Panc1 (cell line): ENCODE results near the gene NME2. TPM values are rescaled to one million over a fixed set of nuclear protein-coding genes. Genes with fewer than 3 reads are reported as not detected.

Experiments
- ATAC-seq: fragments of 200-7000 bp; cut with Tn5 transposase; 2 replicates; pipeline ENCODE4 v1.9.1; 2020; ENCODE audit warnings: mild to moderate bottlenecking, moderate library complexity
- BruUV-seq: library from RNA; stranded (reverse); fragments of 400-500 nt; replicated peaks from 2 replicates; lab custom pipeline; 2021; lab: Mats Ljungman, UMichigan
- CTCF ChIA-PET: fragments of 300-600 bp; sonication (Branson Sonifier 250); formaldehyde crosslinking; loops from one replicate; lab custom pipeline; 2022; ENCODE audit warnings: antibody characterized with exemption; lab: Charles Lee
- POLR2A ChIA-PET: fragments of 300-600 bp; sonication (Branson Sonifier 250); formaldehyde crosslinking; loops from one replicate; lab custom pipeline; 2022; ENCODE audit warnings: antibody characterized with exemption; lab: Charles Lee
- DNase-seq: peaks from one replicate; pipeline ENCODE4 v3.0.0-alpha.2; 2010; ENCODE audit warnings: low read depth, low spot score
- H3K27ac ChIP-seq: 2 replicates; pipeline ENCODE4 v1.5.1; 2011; ENCODE audit warnings: mild to moderate bottlenecking, low read length, inconsistent platforms
- H3K27me3 ChIP-seq: fragments of 200-500 bp; sonication (Bioruptor generic); 2 replicates; pipeline ENCODE4 v1.6.0; 2014; ENCODE audit warnings: low read length, inconsistent platforms; ENCODE audit not compliant: control insufficient read depth, insufficient read depth
- H3K36me3 ChIP-seq: fragments of 200-500 bp; sonication (Bioruptor generic); 2 replicates; pipeline ENCODE4 v1.5.1; 2014; ENCODE audit warnings: inconsistent platforms, mild to moderate bottlenecking, low read length, moderate library complexity; ENCODE audit not compliant: control insufficient read depth, insufficient read depth
- H3K4me1 ChIP-seq: 2 replicates; pipeline ENCODE4 v1.5.1; 2011; ENCODE audit warnings: inconsistent platforms, mild to moderate bottlenecking, low read length, moderate library complexity; ENCODE audit not compliant: control insufficient read depth, insufficient read depth
- H3K4me3 ChIP-seq, 2 experiments: 2 replicates each; pipeline ENCODE4 v1.5.1; 2011 to 2012; ENCODE audit warnings: low read depth in 2 of 2, low read length in 2 of 2, mild to moderate bottlenecking in 2 of 2, inconsistent platforms in 1 of 2, moderate library complexity in 1 of 2
- H3K9me3 ChIP-seq: fragments of 200-500 bp; sonication (Bioruptor generic); 2 replicates; pipeline ENCODE4 v1.5.1; 2014; ENCODE audit warnings: low read depth, mild to moderate bottlenecking, inconsistent platforms, low read length, moderate library complexity; ENCODE audit not compliant: control insufficient read depth, insufficient read depth
- CTCF ChIP-seq: fragments of 450-650 bp; IDR thresholded peaks from 2 replicates; pipeline ENCODE4 v1.5.1; 2017; ENCODE audit warnings: mild to moderate bottlenecking
- POLR2AphosphoS5 ChIP-seq: IDR thresholded peaks from 2 replicates; pipeline ENCODE4 v1.6.1; 2012; ENCODE audit warnings: mild to moderate bottlenecking, low read depth, low read length, moderate library complexity
- REST ChIP-seq, 2 experiments: IDR thresholded peaks; 2 replicates each; pipeline ENCODE4 v1.6.1; 2011 to 2012; ENCODE audit warnings: low read depth in 2 of 2, control low read depth in 1 of 2, low read length in 1 of 2, mild to moderate bottlenecking in 1 of 2, moderate library complexity in 1 of 2; ENCODE audit not compliant: insufficient read depth in 1 of 2
- SIN3A ChIP-seq: IDR thresholded peaks from 2 replicates; pipeline ENCODE4 v1.6.1; 2012; ENCODE audit warnings: low read depth, mild to moderate bottlenecking, low read length, moderate library complexity, borderline replicate concordance; ENCODE audit not compliant: insufficient read depth
- TCF7L2 ChIP-seq: IDR thresholded peaks from 2 replicates; pipeline ENCODE4 v1.6.1; 2011; ENCODE audit warnings: mild to moderate bottlenecking, low read depth, low read length, inconsistent platforms
- in situ Hi-C: cut with HindIII; loops from 2 replicates; pipeline ENCODE4 v1.10.0; 2016; ENCODE audit warnings: low sequenced_read_pairs, low pct_unique_long_range_greater_than_20kb
- intact Hi-C: fragments of 100-400 bp; cut with micrococcal nuclease; formaldehyde crosslinking; loops from one replicate; pipeline ENCODE4 v1.10.0; 2022; ENCODE audit not compliant: unreplicated experiment
- total RNA-seq: library from RNA; stranded (reverse); gene quantifications from one replicate; pipeline ENCODE4 v1.2.1, GENCODE V29; 2021; ENCODE audit not compliant: unreplicated experiment

NME2 gene
- total RNA-seq, 1 experiment from 2014 or later, result 1,280 TPM

DNA sequence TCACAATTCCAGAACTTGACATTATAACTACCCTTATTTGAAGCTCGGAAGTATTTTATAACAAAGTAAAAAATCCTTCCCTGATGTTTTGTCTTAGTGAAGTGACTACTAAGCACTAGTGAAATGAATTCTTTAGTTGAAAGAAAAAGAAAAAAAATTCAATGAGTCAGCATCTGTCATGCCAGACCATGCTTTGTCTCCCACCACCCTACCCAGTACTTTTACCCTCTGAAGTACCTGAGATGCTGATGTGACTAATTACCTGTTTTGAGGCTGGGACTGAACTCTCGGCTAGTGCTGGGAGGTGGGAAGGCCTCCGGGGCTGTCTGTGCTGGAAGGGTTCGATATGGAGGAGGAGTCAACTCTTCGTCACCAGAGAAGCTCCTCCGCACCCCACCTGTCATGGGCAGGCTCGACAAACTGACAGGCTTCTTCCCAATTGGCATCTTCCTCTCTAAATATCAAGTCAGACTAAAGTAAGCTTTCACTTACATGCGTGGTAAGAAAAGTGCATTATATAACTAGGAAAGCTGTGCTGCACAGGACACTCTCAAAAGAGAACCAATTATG lies 19.6 kb downstream of the NME2 start:
- Histone ChIP-seq H3K4me3 (no peak overlapping the region), H3K27ac (no peak overlapping the region), H3K4me1 (no peaks in the 10 kb centered on the region), H3K27me3 (no peaks in the 10 kb centered on the region), H3K36me3 (peaks cover 10% of the 10 kb centered on the region), H3K9me3 (no peaks in the 10 kb centered on the region)
- TF ChIP-seq POLR2AphosphoS5, result no peak
- no peak for TF ChIP-seq CTCF
- no peak for TF ChIP-seq REST (IDR thresholded peaks at IDR 0.05; ENCODE audit: insufficient read depth in 1 of 2, low read depth in 2 of 2, low read length in 1 of 2)
- no peak for TF ChIP-seq SIN3A
- TF ChIP-seq TCF7L2, result no peak
- CTCF ChIA-PET, result no interaction called here
- intact Hi-C loops (no loop called here), in situ Hi-C loops (no loop called here)
- no peak for ATAC-seq
- no peak for DNase-seq
- POLR2A ChIA-PET, result no interaction called here
- BruUV-seq, result no TSS peak

DNA sequence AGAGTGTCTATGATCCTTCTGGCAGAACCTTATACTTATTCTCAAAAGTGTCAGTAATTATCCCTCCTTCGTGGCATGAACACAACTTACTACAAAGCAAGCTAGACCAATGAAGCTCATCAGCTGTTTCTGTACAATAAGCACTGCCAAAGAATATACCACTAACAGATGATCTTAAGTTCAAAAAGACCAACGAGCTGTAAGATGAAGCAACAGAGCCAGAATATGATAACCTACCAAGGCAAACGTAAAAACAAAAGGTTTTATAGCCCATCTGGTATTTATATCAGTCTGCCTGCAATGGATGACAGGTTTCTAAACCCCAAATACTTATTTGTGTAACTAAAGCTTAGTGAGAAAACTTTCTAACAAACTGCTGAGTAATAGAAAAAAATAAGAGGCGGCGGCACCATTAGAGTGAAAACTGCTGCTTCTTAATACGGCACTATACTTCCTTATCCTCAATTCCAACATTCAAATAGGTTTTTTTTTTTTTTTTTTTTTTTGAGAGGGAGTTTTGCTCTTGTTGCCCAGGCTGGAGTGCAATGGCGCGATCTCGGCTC lies 22.1 kb downstream of the NME2 start:
- TF ChIP-seq CTCF, result no peak
- TF ChIP-seq POLR2AphosphoS5, result no peak
- TF ChIP-seq TCF7L2, result no peak
- no peak for TF ChIP-seq SIN3A
- no peak for TF ChIP-seq REST (IDR thresholded peaks at IDR 0.05; ENCODE audit: insufficient read depth in 1 of 2, low read depth in 2 of 2, low read length in 1 of 2)
- DNase-seq, result no peak
- no peak overlapping the region for H3K27ac ChIP-seq
- H3K27me3 ChIP-seq, result no peaks in the 10 kb centered on the region
- ChIA-PET POLR2A (no interaction called here), CTCF (no interaction called here)
- intact Hi-C loops, result no loop called here
- BruUV-seq, result no TSS peak
- no peaks in the 10 kb centered on the region for H3K4me1 ChIP-seq
- no peaks in the 10 kb centered on the region for H3K9me3 ChIP-seq
- peaks cover 25% of the 10 kb centered on the region for H3K36me3 ChIP-seq
- ATAC-seq, result no peak
- in situ Hi-C loops, result no loop called here
- H3K4me3 ChIP-seq, result no peak overlapping the region
